SK-N-SH treated with all-trans-retinoic acid at 6 μM for 48 hours (cell line): ENCODE measurements around the gene HBS1L.

Experiments used
- ZFP3 ChIP-seq: fragments of 250-450 bp; sonication (Bioruptor Pico); IDR thresholded peaks from 2 replicates; pipeline ENCODE4 v1.5.0; 2020; ENCODE audit warnings: mild to moderate bottlenecking, moderate library complexity
- TF ChIP-seq, protein P1 (sequence below): fragments of 250-450 bp; sonication (Bioruptor Pico); IDR thresholded peaks from 2 replicates; pipeline ENCODE4 v1.8.0; 2020; ENCODE audit warnings: mild to moderate bottlenecking, moderate library complexity, borderline replicate concordance

DNA sequence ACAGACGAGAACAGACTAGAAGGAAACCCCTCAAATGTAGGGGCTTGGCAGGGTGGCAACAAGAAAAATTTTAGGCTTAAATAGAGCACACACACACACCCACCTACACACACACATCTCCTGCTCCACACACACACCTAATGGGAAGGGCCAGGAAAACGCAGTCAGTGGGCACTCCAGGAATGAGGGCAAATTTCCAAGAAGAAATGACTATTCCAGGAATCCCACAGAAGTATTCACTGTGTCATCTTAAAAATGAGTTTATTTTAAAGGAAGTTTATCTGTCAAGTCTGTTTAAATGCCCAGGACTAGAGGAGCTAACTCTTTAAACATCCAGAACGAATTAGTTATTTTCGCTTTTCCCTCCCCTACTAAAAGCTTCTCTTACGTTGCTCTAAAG, 117.7 kb downstream of the HBS1L start:
- TF ChIP-seq, protein P1, sequence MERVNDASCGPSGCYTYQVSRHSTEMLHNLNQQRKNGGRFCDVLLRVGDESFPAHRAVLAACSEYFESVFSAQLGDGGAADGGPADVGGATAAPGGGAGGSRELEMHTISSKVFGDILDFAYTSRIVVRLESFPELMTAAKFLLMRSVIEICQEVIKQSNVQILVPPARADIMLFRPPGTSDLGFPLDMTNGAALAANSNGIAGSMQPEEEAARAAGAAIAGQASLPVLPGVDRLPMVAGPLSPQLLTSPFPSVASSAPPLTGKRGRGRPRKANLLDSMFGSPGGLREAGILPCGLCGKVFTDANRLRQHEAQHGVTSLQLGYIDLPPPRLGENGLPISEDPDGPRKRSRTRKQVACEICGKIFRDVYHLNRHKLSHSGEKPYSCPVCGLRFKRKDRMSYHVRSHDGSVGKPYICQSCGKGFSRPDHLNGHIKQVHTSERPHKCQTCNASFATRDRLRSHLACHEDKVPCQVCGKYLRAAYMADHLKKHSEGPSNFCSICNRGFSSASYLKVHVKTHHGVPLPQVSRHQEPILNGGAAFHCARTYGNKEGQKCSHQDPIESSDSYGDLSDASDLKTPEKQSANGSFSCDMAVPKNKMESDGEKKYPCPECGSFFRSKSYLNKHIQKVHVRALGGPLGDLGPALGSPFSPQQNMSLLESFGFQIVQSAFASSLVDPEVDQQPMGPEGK (CRISPR knock-in tag), result no peak
- no peak for TF ChIP-seq ZFP3 (CRISPR knock-in tag)
